ENCODE data around the gene MEGF11. TPM values are rescaled to one million over a fixed set of nuclear protein-coding genes. Genes with fewer than 3 reads are reported as not detected.
"Not testable (repeated sequence)": the region's sequence is repeated elsewhere in the genome, so short reads cannot be mapped to it uniquely, and the experiment has no call there.

MEGF11 gene
- total RNA-seq, 4 donors from 2014 or later = 0.87 to 7.3 (median 4.9) TPM

DNA sequence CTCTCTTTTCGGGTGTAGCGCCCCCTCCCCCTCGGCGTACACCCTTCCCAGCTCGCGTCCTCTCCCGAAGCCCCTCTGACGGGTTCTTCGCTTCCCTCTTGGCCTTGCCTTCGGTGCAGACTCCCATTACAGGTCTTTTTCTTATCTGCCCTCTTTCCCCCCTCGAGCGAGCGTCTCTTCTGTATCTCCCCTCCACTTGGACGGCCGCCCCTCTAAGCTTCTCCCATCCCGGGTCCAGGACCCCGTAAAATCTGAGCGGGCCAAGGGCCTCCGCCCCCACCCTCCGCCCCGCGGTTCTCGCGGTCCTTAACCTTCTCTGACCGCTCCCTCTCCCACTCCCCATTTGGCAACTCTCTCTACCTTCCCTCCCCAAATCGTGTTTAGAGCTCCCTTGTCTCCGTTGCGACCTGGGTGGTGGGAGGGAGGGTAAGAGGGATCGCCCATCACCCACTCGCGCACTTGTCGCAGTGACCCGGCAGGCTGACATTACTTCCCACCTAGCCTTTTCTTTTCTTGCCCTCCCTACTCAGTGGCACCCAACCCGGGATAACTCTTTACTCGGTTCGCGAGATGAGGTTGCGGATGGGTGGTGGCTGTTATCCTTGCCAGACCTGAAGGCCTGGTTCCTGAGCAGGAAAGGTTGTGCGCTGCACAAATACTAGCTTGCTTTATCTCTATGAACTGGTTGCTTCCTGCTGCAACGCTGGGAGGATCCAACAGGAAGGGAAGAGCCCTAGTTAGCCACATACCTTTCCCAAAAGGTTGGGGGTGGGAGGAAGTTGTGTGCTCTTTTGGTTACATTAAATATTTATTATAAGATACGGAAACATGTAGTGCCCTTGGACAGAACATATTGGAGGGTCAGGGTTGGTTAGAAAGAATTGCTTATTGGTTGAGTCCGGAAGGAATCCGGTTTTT lies 383.3 kb downstream of the MEGF11 start:
- DNase-seq (ENCODE audit: low spot score in 2 of 2) = peak in 1 of 2 donors; percentile 8
- peak in 1 of 2 donors; percentile 66 for TF ChIP-seq EP300 (IDR thresholded peaks at IDR 0.05)
- TF ChIP-seq, protein P1, sequence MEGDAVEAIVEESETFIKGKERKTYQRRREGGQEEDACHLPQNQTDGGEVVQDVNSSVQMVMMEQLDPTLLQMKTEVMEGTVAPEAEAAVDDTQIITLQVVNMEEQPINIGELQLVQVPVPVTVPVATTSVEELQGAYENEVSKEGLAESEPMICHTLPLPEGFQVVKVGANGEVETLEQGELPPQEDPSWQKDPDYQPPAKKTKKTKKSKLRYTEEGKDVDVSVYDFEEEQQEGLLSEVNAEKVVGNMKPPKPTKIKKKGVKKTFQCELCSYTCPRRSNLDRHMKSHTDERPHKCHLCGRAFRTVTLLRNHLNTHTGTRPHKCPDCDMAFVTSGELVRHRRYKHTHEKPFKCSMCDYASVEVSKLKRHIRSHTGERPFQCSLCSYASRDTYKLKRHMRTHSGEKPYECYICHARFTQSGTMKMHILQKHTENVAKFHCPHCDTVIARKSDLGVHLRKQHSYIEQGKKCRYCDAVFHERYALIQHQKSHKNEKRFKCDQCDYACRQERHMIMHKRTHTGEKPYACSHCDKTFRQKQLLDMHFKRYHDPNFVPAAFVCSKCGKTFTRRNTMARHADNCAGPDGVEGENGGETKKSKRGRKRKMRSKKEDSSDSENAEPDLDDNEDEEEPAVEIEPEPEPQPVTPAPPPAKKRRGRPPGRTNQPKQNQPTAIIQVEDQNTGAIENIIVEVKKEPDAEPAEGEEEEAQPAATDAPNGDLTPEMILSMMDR (IDR thresholded peaks at IDR 0.05) = no peak
- no peak for TF ChIP-seq POLR2A (IDR thresholded peaks at IDR 0.05)
- WGBS, 2 donors = 1% methylated on average over 43 of the region's 43 CpGs

DNA sequence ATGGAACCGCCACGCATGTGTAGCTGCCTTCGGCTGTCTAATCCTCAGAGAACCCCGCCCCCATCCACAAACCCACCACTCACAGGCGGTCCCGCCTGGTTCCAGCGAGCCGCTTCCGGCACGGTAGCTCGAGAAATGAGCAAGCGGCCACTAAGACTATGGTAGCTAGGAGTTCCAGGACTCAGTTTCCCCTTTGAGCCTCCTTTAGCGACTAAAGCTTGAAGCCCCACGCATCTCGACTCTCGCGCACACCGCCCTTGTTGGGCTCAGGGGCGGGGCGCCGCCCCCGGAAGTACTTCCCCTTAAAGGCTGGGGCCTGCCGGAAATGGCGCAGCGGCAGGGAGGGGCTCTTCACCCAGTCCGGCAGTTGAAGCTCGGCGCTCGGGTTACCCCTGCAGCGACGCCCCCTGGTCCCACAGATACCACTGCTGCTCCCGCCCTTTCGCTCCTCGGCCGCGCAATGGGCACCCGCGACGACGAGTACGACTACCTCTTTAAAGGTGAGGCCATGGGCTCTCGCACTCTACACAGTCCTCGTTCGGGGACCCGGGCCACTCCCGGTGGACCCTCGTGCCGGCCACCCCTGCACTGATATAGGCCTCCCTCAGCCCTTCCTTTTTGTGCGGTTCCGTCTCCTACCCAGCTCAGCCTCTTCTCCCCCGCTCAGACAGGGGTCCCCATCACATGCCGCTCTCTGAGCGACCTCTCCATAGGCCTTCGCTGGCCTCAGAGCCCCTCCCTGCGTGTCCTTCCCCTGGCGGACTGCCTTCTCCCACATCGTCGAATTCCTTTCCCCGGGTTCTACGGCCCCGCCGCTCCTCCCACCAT lies 384.2 kb downstream of the MEGF11 start, which contains the start of gene RAB11A:
TSS of gene RAB11A (plus strand) at position 366 of the 828 bp plus-strand sequence. CDS start at position 461, 95 bp downstream.
- Histone ChIP-seq H3K4me3 (peak within 1 kb of the TSS; percentile 78 to 98 (median 89)), H3K4me1 (peaks cover 0 to 41% (median 5%) of the 10 kb centered on the region in 4 donors), H3K27ac (peak within 1 kb of the TSS; percentile 95 to 99 (median 98)), H3K36me3 (peaks cover 0 to 3% (median 0%) of the 10 kb centered on the region in 3 donors), H3K9me3 (no peaks in the 10 kb centered on the region), H3K27me3 (no peaks in the 10 kb centered on the region)
- peak; percentile 89 to 98 for TF ChIP-seq EP300 (IDR thresholded peaks at IDR 0.05)
- peak; percentile 71 to 94 for TF ChIP-seq POLR2A (IDR thresholded peaks at IDR 0.05)
- TF ChIP-seq, protein P1 (IDR thresholded peaks at IDR 0.05) = peak; percentile 12 to 61 (median 40)
- DNase-seq (ENCODE audit: low spot score in 2 of 2) = peak; percentile 86 to 92
- 0% methylated on average over 42 to 46 of the region's 62 CpGs for WGBS, 2 donors

More for the DNA sequence above, 383.3 kb downstream of the MEGF11 start:
- Histone ChIP-seq H3K27ac (peak overlapping the region; percentile 95 to 99 (median 98)), H3K9me3 (no peaks in the 10 kb centered on the region), H3K27me3 (no peaks in the 10 kb centered on the region), H3K36me3 (peaks cover 0 to 12% (median 0%) of the 10 kb centered on the region in 3 donors), H3K4me1 (peaks cover 0 to 46% (median 5%) of the 10 kb centered on the region in 4 donors), H3K4me3 (peak overlapping the region; percentile 78 to 98 (median 89))

DNA sequence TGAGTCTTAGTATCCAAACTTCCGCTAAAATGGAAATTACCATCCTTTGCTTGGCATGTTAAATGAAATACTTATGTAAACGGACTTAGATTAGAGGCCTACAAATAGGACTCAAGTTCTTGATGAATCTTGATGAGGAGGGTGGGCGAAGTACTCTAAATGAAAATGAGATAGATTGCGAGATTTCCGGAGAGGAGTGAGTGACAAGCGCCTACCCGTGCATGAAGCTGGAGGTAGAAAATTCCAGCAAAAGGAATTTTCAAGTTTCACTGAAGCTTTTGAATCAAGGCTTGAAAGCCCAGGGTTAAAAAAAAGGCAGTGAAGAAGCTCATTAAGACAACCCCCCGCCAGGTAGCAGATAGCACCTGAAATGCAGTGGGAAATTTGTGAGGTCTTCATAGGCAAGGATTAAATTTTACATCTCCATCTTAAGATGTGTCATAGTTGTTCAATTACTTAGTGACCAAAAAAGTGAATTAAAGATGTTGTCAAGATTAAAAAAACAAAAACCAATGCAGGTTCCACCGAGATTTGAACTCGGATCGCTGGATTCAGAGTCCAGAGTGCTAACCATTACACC lies 384.9 kb downstream of the MEGF11 start:
- Histone ChIP-seq H3K27ac (peak overlapping the region; percentile 95 to 99 (median 98)), H3K9me3 (no peaks in the 10 kb centered on the region), H3K36me3 (no peaks in the 10 kb centered on the region), H3K4me1 (peaks cover 0 to 36% (median 5%) of the 10 kb centered on the region in 4 donors), H3K4me3 (peak overlapping the region; percentile 78 to 98 (median 89)), H3K27me3 (no peaks in the 10 kb centered on the region)
- DNase-seq (ENCODE audit: low spot score in 2 of 2) = no peak
- 62 to 63% methylated on average over 11 of the region's 11 CpGs for WGBS, 2 donors
- TF ChIP-seq, protein P1 (IDR thresholded peaks at IDR 0.05) = no peak
- no peak for TF ChIP-seq POLR2A (IDR thresholded peaks at IDR 0.05)
- no peak for TF ChIP-seq EP300 (IDR thresholded peaks at IDR 0.05)

DNA sequence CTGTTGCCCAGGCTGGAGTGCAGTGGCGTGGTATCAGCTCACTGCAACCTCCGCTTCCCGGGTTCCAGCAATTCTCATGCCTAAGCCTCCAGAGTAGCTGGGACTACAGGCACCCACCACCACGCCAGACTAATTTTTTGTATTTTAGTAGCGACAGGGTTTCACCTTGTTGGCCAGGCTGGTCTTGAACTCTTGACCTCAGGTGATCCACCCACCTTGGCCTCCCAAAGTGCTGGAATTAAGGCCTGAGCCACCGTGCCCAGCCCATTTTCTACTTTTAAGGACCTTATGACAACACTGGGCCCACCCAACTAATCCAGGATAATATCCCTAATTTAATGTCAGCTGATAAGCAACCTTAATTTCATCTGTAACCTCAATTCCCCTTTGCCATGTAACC lies 385.6 kb downstream of the MEGF11 start:
- H3K36me3 ChIP-seq; H3K4me3 ChIP-seq; H3K27me3 ChIP-seq; H3K27ac ChIP-seq; DNase-seq (ENCODE audit: low spot score in 2 of 2); H3K9me3 ChIP-seq: not testable (repeated sequence)
- H3K4me1 ChIP-seq = peaks cover 0 to 29% (median 5%) of the 10 kb centered on the region in 4 donors
- 93 to 96% methylated on average over 6 of the region's 6 CpGs for WGBS, 2 donors

DNA sequence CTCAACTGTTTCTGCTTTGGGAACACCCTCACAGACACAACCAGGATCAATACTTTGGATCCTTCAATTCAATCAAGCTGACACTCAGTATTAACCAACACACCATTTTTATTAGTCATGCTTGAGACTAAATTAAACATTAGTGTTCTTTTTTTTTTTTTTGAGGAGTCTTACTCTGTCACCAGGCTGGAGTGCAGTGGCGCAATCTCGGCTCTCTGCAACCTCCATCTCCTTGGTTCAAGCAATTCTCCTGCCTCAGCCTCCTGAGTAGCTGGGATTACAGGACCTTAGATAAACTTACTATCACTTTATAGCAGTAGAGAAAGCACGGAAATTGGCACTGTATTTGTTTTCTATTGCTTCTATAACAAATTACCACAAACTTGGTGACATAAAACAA lies 386.3 kb downstream of the MEGF11 start:
- H3K27me3 ChIP-seq = no peaks in the 10 kb centered on the region
- DNase-seq (ENCODE audit: low spot score in 2 of 2) = no peak
- TF ChIP-seq EP300 (IDR thresholded peaks at IDR 0.05) (no peak), POLR2A (IDR thresholded peaks at IDR 0.05) (no peak)
- TF ChIP-seq, protein P1 (IDR thresholded peaks at IDR 0.05) = no peak
- WGBS, 2 donors = 88 to 92% methylated on average over 3 of the region's 3 CpGs
- H3K4me3 ChIP-seq = no peak overlapping the region
- H3K27ac ChIP-seq = no peak overlapping the region
- H3K36me3 ChIP-seq = no peaks in the 10 kb centered on the region
- H3K9me3 ChIP-seq = no peaks in the 10 kb centered on the region
- H3K4me1 ChIP-seq = peaks cover 0 to 22% (median 5%) of the 10 kb centered on the region in 4 donors
